HEK293 (cell line): ENCODE measurements around the gene KCNV2.

ENCODE experiments used
- CTCF ChIP-seq: fragments of 450-650 bp; formaldehyde crosslinking; IDR thresholded peaks from 2 replicates; pipeline ENCODE4 v1.5.1; 2016; ENCODE audit warnings: missing biosample characterization, missing genetic modification characterization
- HOXA7 ChIP-seq: sonication (generic); formaldehyde crosslinking; IDR thresholded peaks from 2 replicates; pipeline ENCODE4 v1.8.1; 2022; ENCODE audit warnings: missing genetic modification reagents, borderline replicate concordance
- PRDM1 ChIP-seq: fragments of 450-650 bp; formaldehyde crosslinking; IDR thresholded peaks from 2 replicates; pipeline ENCODE4; 2016; ENCODE audit warnings: missing biosample characterization, missing genetic modification characterization
- REST ChIP-seq: fragments of 450-650 bp; formaldehyde crosslinking; IDR thresholded peaks from 2 replicates; pipeline ENCODE4 v1.5.1; 2016; ENCODE audit warnings: missing biosample characterization, missing genetic modification characterization
- SP2 ChIP-seq: fragments of 450-650 bp; formaldehyde crosslinking; IDR thresholded peaks from 2 replicates; pipeline ENCODE4 v1.5.1; 2016; ENCODE audit warnings: missing biosample characterization, missing genetic modification characterization
- ZNF362 ChIP-seq: fragments of 450-650 bp; formaldehyde crosslinking; IDR thresholded peaks from 2 replicates; pipeline ENCODE4 v1.5.1; 2016; ENCODE audit warnings: missing biosample characterization, missing genetic modification characterization
- ZNF426 ChIP-seq: fragments of 450-650 bp; formaldehyde crosslinking; IDR thresholded peaks from 2 replicates; pipeline ENCODE4 v1.5.1; 2017; ENCODE audit warnings: missing biosample characterization, missing genetic modification characterization, mild to moderate bottlenecking, inconsistent platforms, moderate library complexity

GRCh38 chr9:2674141-2674824 lies 43.0 kb upstream of the KCNV2 start:
- TF ChIP-seq CTCF (tag by site-specific recombination) (no peak), REST (tag by site-specific recombination) (no peak), SP2 (no peak), HOXA7 (CRISPR knock-in tag) (no peak), ZNF362 (tag by site-specific recombination) (no peak), ZNF426 (tag by site-specific recombination) (no peak), PRDM1 (no peak)
